Measurements from ENCODE around the gene DCLRE1C. TPM values are rescaled to one million over a fixed set of nuclear protein-coding genes. Genes with fewer than 3 reads are reported as not detected.
"Not testable (repeated sequence)": the region's sequence is repeated elsewhere in the genome, so short reads cannot be mapped to it uniquely, and the experiment has no call there.

Gene DCLRE1C
- 10 to 100 TPM; 17.2 to 18.3 TPM for total RNA-seq

DNA sequence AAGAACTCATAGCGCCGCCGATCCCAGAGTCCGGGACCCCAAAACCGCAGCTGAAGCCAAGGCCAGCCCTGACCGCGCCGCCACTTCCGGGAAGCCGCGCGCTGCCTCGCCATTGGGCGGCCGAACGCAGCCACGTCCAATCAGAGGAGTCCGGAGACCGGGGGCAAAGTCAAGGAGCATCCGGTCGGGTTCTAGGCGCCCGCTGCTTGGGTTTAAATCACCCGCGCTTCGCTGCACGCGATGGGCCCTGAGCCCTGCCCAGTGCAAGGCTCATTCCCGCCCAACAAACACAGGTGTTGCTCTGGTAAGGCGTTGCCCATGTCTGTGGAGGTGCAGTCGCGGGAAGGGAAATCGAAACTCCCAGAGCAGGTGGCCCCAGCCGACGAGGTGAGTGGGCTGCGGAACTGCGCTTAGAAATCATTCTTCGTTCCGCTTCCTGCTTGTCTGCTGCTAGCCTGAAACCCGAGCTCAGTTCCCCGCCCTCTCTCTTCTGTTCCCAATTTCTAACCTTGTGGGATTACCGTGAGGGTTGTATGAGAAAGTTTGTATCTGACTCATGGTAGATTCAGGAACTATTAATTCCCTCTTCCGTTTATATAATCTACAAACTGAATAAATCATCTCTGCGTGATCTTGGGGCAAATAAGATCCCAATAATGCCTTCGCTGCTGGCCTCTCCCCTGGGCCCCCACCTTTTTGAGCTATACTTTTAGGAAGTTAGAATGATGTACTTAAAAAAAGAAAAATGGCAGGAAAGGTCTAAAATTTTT lies at the start of gene DCLRE1C:
TSS of gene DCLRE1C (minus strand) at position 96 of the 770 bp plus-strand sequence. CDS start at position 10, 86 bp downstream.
- peaks cover 47% of the 10 kb centered on the region for H3K4me1 Mint-ChIP-seq (ENCODE audit: low read depth)

DNA sequence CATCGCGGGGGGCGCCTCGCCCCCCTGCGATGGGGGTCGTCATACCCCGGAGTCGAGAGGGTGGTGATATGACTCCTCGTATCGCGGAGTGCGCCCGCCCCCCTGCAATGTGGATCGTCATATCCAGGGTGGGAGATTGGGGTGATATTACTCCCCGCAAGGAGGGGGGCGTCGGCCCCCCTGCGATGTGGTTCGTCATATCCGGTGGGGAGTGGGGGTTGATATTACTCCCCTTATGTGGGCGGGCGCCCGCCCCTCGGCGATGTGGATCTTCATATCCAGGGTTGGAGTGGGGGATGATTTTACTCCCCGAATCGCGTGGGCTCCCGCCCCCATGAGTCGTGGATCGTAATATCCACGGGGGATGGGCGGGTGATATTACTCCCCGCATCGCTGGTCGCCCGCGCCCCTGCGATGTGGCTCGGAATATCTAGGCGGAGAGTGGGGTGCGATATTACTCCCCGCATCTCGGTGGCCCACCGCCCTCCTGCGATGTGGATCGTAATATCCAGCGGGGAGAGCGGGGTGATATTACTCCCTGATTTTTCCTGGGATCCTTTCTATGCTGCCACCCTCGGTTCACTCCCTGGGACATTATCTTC lies 42.2 kb upstream of the DCLRE1C start:
- Mint-ChIP-seq H3K9me3 (no peaks in the 10 kb centered on the region), H3K4me1 (ENCODE audit: low read depth) (peaks cover 4% of the 10 kb centered on the region), H3K36me3 (no peaks in the 10 kb centered on the region), H3K4me3 (no peak overlapping the region), H3K27ac (no peak overlapping the region), H3K27me3 (peaks cover 3% of the 10 kb centered on the region)
- ChIA-PET POLR2A (no interaction called here), CTCF (no interaction called here)
- DNase-seq: no peak
- intact Hi-C loops (cut with micrococcal nuclease): loop anchor here (10.0 kb wide), 1 partner anchor 379 kb away; the partner anchor contains the start of gene FAM171A1

More for the DNA sequence above, at the start of gene DCLRE1C:
- intact Hi-C loops (cut with micrococcal nuclease): loop anchor here (1.0 to 10.0 kb wide), 9 partner anchors 47 to 769 kb away; partner anchors contain the start of genes CDNF, HSPA14, MSANTD7 and RPP38
- ChIA-PET CTCF (interaction anchor here (1.2 to 1.4 kb wide), 2 partner anchors 76 to 153 kb away, joined by 3 to 4 read pairs; no protein-coding TSS in a partner anchor), POLR2A (interaction anchor here (0.8 to 1.8 kb wide), 4 partner anchors 32 to 116 kb away, joined by 3 to 14 read pairs (median 4); partner anchors contain the start of genes CDNF, HSPA14, MSANTD7 and SUV39H2)
- peak within 1 kb of the TSS; percentile 96 for H3K27ac Mint-ChIP-seq
- H3K4me3 Mint-ChIP-seq: peak within 1 kb of the TSS; percentile 91
- no peaks in the 10 kb centered on the region for H3K9me3 Mint-ChIP-seq
- peak; percentile 93 for DNase-seq
- H3K36me3 Mint-ChIP-seq: peaks cover 10% of the 10 kb centered on the region
- no peaks in the 10 kb centered on the region for H3K27me3 Mint-ChIP-seq

DNA sequence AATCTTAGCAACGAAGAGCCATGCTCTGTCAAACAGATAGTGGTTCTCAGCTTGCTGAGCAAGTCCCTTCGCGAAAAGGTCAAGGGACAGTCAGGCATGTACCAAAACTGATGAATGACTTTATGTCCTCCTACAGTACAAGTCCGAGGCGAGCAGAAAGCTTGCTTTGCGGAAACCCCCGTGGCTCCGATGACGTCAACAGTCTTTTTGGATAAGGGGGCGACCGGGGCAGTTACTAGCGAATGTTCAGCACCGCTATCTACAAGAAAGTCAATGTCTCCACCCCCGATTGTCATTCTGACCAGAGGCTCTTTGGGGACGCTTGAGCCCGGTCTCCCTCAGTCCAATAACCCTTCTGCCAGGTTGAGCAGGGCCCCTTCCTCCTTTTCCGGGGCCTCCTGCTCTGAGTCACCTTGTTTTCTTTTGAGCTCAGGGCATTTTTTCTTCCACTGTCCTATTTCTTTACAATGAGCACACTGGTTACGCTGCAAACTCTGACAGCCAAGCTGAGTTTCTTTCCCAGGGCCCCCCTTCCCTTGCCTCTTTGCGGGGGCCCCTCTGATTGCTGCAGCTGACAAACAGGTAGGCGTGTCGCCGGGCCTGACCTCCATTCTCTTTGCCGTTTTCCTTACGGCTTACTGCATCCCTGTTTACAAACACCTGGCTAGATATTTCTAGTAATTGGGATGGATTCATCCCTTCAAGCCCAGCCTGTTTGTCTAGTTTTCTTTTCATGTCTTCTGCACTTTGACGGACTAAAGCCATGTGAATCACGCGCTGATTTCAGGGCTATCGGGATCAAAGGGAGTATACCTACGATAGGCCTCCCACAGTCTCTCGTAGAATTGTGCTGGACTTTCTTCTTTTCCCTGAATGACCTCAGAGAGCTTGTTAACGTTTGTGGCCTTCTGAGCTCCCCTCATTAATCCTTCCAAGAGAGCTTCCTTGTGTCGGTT lies 39.9 kb upstream of the DCLRE1C start:
- intact Hi-C loops (cut with micrococcal nuclease): loop anchor here (10.0 kb wide), 1 partner anchor 381 kb away; the partner anchor contains the start of gene FAM171A1
- H3K36me3 Mint-ChIP-seq; H3K4me3 Mint-ChIP-seq; H3K4me1 Mint-ChIP-seq (ENCODE audit: low read depth); H3K27me3 Mint-ChIP-seq; H3K9me3 Mint-ChIP-seq; POLR2A ChIA-PET; H3K27ac Mint-ChIP-seq; DNase-seq: not testable (repeated sequence)
- CTCF ChIA-PET: interaction anchor here (1.4 kb wide), 1 partner anchor 113 kb away, joined by 7 read pairs; no protein-coding TSS in a partner anchor

DNA sequence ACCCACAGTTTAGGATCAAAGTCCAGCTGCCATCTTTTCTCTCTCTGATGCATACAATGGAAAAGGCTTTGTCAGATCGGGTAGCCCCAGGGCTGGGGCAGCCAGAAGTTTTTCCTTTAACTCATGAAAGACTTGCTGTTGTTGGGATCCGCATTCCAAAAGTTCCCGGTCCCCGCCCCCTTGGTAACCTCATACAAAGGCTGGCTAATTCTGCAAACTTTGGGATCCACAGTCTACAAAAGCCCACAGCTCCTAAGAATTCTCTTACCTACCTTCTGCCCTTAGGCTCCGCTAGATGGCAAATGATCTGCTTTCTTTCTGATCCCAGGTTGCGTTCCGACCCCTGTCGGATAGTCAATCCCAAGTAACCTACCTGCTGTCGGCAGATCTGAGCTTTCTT lies 38.4 kb upstream of the DCLRE1C start:
- DNase-seq; POLR2A ChIA-PET; H3K27me3 Mint-ChIP-seq; H3K27ac Mint-ChIP-seq; H3K4me3 Mint-ChIP-seq; H3K4me1 Mint-ChIP-seq (ENCODE audit: low read depth); H3K36me3 Mint-ChIP-seq; H3K9me3 Mint-ChIP-seq: not testable (repeated sequence)
- CTCF ChIA-PET: interaction anchor here (1.0 kb wide), 1 partner anchor 113 kb away, joined by 4 read pairs; no protein-coding TSS in a partner anchor
- intact Hi-C loops (cut with micrococcal nuclease): loop anchor here (10.0 kb wide), 1 partner anchor 382 kb away; the partner anchor contains the start of gene FAM171A1

DNA sequence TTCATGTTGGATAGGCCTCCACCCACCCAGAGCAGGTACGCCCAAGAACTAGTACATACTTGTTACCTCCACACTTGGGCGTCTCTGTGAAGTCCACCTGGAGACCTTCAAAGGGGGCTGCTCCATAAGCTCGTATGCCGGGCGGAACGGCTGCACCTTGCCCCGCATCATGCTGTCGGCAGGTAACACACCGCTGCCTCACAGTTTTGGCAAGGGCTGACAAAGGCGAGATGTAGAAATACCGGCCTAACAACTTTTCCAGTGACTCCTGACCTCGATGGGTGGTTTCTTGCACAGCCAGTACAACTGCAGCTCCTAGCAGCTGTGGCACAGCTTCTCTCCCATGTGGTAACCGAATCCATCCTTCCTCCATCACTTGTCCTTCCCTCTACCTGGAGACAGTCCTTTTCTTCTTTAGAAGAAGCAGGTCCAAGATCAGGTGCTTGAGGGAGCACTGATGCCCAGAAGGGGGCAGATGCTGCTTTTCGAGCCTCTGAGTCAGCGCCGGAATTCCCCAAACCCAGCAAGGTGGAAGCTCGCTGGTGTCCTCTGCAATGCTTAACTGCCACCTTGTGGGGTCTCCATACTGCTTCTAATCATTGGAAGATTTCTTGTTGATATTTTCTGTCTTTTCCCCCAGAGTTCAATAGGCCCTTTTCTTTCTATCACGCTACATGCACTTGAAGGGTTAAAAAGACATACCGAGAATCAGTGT lies 37.3 kb upstream of the DCLRE1C start:
- H3K4me1 Mint-ChIP-seq (ENCODE audit: low read depth); H3K36me3 Mint-ChIP-seq; H3K9me3 Mint-ChIP-seq; H3K27me3 Mint-ChIP-seq; H3K4me3 Mint-ChIP-seq; H3K27ac Mint-ChIP-seq; POLR2A ChIA-PET: not testable (repeated sequence)
- CTCF ChIA-PET: interaction anchor here (0.6 to 1.4 kb wide), 2 partner anchors 58 to 115 kb away, joined by 4 to 10 read pairs; no protein-coding TSS in a partner anchor
- DNase-seq: peak; percentile 88
- intact Hi-C loops (cut with micrococcal nuclease): loop anchor here (1.0 to 10.0 kb wide), 2 partner anchors 115 to 384 kb away; partner anchors contain the start of gene FAM171A1

DNA sequence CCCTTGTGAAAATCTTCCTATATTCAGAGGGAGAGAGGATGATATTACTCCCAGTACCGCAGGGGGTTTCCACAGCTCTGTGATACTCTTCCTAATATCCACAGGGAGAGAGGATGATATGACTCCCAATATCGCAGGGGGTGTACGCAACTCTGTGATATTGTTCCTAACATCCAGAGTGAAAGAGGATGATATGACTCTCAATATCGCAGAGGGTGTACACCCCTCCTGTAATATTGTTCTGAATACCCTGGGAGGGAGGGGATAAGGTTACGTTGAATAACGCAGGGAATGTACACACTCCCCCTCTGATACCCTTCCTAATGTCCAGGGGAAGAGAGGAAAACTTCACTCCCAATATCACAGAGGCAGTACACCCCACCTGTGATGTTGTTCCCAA lies 35.7 kb upstream of the DCLRE1C start:
- H3K4me1 Mint-ChIP-seq (ENCODE audit: low read depth); H3K4me3 Mint-ChIP-seq; intact Hi-C loops (cut with micrococcal nuclease); H3K27me3 Mint-ChIP-seq; POLR2A ChIA-PET; DNase-seq; H3K36me3 Mint-ChIP-seq; H3K27ac Mint-ChIP-seq; H3K9me3 Mint-ChIP-seq; CTCF ChIA-PET: not testable (repeated sequence)

DNA sequence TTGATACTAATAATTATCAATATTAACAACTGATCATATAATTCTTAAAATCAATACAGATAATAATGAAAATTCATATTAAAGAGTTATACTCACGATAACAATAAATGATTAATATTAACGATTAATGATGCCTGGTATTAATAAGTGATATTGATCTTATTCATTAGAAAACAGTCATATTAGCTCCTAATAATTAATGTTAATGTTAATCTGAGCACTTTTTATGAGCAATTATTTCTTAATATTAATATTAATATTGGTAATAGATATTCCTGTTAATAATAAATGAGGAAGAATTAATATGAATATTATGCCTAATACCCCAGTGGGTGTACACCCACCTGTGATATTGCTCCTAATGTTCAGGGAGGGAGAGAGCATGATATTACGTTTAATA lies 28.8 kb upstream of the DCLRE1C start:
- H3K36me3 Mint-ChIP-seq: no peaks in the 10 kb centered on the region
- ChIA-PET CTCF (no interaction called here), POLR2A (no interaction called here)
- no peak overlapping the region for H3K4me3 Mint-ChIP-seq
- intact Hi-C loops (cut with micrococcal nuclease): no loop called here
- no peak overlapping the region for H3K27ac Mint-ChIP-seq
- no peaks in the 10 kb centered on the region for H3K27me3 Mint-ChIP-seq
- DNase-seq: no peak
- H3K4me1 Mint-ChIP-seq (ENCODE audit: low read depth): no peaks in the 10 kb centered on the region
- H3K9me3 Mint-ChIP-seq: no peaks in the 10 kb centered on the region

DNA sequence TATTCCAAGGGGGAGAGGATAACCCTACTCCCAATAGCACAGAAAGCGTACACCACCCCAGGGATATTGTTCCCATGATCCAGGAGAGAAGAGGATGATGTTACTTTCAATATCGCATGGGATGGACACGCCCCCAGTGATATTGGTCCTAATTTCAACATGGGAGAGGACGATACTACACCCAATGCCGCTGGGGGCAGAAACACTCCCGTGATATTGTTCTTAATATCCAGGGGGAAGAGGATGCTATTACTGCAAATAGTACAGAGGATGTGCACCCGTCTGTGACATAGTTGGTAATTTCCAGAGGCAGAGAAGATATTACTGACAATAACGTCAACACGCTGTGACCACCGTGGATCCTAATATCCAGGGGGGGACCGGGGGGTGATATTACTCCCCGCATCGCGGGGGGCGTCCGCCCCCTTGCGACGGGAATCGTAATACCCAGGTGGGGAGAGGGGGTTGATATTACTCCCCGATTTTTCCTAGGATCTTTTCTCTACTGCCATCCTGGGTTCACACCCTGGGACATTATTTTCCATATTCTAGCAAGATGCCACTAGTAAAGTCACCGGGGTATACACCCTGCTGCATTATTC lies 21.9 kb upstream of the DCLRE1C start:
- Mint-ChIP-seq H3K27ac (no peak overlapping the region), H3K4me1 (ENCODE audit: low read depth) (no peaks in the 10 kb centered on the region), H3K27me3 (peaks cover 15% of the 10 kb centered on the region), H3K9me3 (no peaks in the 10 kb centered on the region), H3K4me3 (no peak overlapping the region), H3K36me3 (no peaks in the 10 kb centered on the region)
- DNase-seq: no peak
- ChIA-PET CTCF (no interaction called here), POLR2A (no interaction called here)
- intact Hi-C loops (cut with micrococcal nuclease): no loop called here

DNA sequence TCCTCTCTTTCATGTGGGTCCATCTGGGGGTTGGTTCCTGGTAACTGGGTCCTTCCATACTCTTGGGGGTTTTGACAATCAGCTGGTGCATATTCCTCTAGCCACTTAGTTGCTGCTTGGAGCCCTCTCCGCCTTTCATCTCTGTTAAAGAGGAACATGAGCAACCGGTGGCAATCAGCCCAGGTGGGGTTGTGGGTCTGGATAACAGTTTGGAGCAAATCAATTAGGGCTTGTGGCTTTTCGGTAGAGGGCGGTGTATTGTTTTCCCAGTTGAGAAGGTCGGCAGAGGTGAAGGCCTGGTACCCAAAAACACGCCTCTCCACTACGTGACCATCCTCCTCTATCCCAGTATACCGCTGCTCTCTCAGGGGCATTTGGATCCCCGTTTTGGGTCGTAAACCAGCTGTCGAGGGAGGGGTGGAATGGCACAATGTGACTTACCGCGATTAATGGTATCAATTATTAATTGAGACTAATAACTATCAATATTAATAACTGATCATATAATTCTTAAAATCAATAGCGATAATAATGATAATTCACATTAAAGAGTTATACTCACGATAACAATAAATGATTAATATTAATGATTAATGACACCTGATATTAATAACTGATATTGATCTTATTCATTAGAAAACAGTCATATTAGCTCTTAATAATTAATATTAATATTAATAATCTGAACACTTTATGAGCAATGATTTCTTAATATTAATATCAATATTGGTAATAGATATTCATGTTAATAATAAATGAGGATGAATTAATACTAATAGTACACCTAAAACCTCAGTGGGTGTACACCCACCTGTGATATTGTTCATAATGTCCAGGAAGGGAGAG lies 20.5 kb upstream of the DCLRE1C start:
- H3K27me3 Mint-ChIP-seq: peaks cover 15% of the 10 kb centered on the region
- H3K27ac Mint-ChIP-seq; POLR2A ChIA-PET; CTCF ChIA-PET; H3K36me3 Mint-ChIP-seq; H3K4me3 Mint-ChIP-seq; H3K4me1 Mint-ChIP-seq (ENCODE audit: low read depth); DNase-seq; H3K9me3 Mint-ChIP-seq: not testable (repeated sequence)
- intact Hi-C loops (cut with micrococcal nuclease): loop anchor here (5.0 kb wide), 1 partner anchor 97 kb away; the partner anchor contains the start of gene SUV39H2

DNA sequence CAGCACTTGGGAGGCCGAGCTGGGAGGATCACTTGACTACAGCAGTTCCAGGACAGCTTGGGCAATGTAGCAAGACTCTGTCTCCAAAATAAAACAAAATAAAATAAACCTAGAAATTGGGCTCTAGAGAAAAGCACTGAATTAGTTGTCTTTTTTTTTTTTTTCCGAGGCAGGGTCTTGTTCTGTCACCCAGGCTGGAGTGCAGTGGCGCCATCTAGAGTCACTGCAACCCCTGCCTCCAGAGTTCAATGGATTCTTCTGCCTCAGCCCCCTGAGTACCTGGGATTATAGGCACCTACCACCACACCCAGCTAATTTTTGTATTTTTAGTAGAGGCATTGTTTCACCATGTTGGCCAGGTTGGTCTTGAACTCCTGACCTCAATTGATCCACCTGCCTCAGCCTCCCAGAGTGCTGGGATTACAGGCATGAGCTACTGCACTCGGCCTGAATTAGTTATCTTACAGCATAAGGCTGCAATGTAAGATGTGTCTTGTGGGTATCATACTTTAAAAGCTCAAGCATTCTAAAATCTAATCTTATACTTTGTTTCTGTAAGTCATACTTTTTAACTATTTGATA lies 18.1 kb upstream of the DCLRE1C start:
- H3K36me3 Mint-ChIP-seq: no peaks in the 10 kb centered on the region
- no peak overlapping the region for H3K4me3 Mint-ChIP-seq
- POLR2A ChIA-PET: no interaction called here
- H3K4me1 Mint-ChIP-seq (ENCODE audit: low read depth): peaks cover under 1% of the 10 kb centered on the region
- CTCF ChIA-PET: interaction anchor here (0.6 to 1.8 kb wide), 21 partner anchors 10 to 777 kb away, joined by 3 to 24 read pairs (median 3); partner anchors contain the start of genes CDNF, HSPA14, MEIG1 and MSANTD7
- peaks cover 15% of the 10 kb centered on the region for H3K27me3 Mint-ChIP-seq
- peak; percentile 66 for DNase-seq
- H3K9me3 Mint-ChIP-seq: no peaks in the 10 kb centered on the region
- intact Hi-C loops (cut with micrococcal nuclease): loop anchor here (5.0 kb wide), 1 partner anchor 95 kb away; the partner anchor contains the start of gene SUV39H2
- H3K27ac Mint-ChIP-seq: no peak overlapping the region

All from activated CD4-positive, alpha-beta memory T cell treated with anti-CD3 and anti-CD28 coated beads for 36 hours (primary cell).